HepG2 (cell line): ENCODE data around the gene CTSZ. TPM values are rescaled to one million over a fixed set of nuclear protein-coding genes. Genes with fewer than 3 reads are reported as not detected.

Source experiments
- BCL6 ChIP-seq: IDR thresholded peaks from 2 replicates; pipeline ENCODE4 v1.6.1; 2016; ENCODE audit warnings: missing genetic modification reagents, missing compliant biosample characterization
- CREM ChIP-seq, 2 experiments: sonication (generic) in 1 of 2; formaldehyde crosslinking in 1 of 2; IDR thresholded peaks; 2 replicates each; pipeline versions ENCODE4 v1.4.0 to v1.6.1; 2016 to 2020; ENCODE audit warnings: antibody characterized with exemption in 1 of 2, mild to moderate bottlenecking in 1 of 2, missing genetic modification reagents in 1 of 2
- DR1 ChIP-seq: sonication (generic); formaldehyde crosslinking; IDR thresholded peaks from 2 replicates; pipeline ENCODE4 v1.8.0; 2021; ENCODE audit warnings: mild to moderate bottlenecking, missing genetic modification reagents, inconsistent platforms
- ESRRA ChIP-seq: sonication (generic); formaldehyde crosslinking; IDR thresholded peaks from 2 replicates; pipeline ENCODE4 v1.5.1; 2020; ENCODE audit warnings: mild to moderate bottlenecking, low read depth, missing genetic modification reagents
- FOXA3 ChIP-seq: IDR thresholded peaks from 2 replicates; pipeline ENCODE4 v1.6.1; 2016; ENCODE audit warnings: missing genetic modification reagents, missing compliant biosample characterization
- GATAD2A ChIP-seq: IDR thresholded peaks from 2 replicates; pipeline ENCODE4 v1.6.1; 2016
- ISX ChIP-seq: sonication (generic); formaldehyde crosslinking; conservative IDR thresholded peaks from 2 replicates; pipeline ENCODE4 v1.5.0; 2020; ENCODE audit warnings: missing genetic modification reagents
- KAT2B ChIP-seq: fragments of 150-350 bp; IDR thresholded peaks from 2 replicates; pipeline ENCODE4 v1.6.1; 2014; ENCODE audit warnings: low read depth, low read length, borderline replicate concordance
- MYNN ChIP-seq: sonication (generic); formaldehyde crosslinking; IDR thresholded peaks from 2 replicates; pipeline ENCODE4 v1.4.0; 2020; ENCODE audit warnings: mild to moderate bottlenecking, low read depth, missing genetic modification reagents
- NBN ChIP-seq: fragments of 450-650 bp; conservative IDR thresholded peaks from 2 replicates; pipeline ENCODE4 v1.6.1; 2017
- NFKB2 ChIP-seq: sonication (generic); formaldehyde crosslinking; IDR thresholded peaks from 2 replicates; pipeline ENCODE4 v1.4.0; 2020; ENCODE audit warnings: missing genetic modification reagents, borderline replicate concordance
- NR2C2 ChIP-seq: sonication (generic); formaldehyde crosslinking; IDR thresholded peaks from 2 replicates; pipeline ENCODE4 v1.4.0; 2020; ENCODE audit warnings: missing genetic modification reagents, mild to moderate bottlenecking, moderate library complexity, borderline replicate concordance
- SAFB2 ChIP-seq: sonication (generic); formaldehyde crosslinking; IDR thresholded peaks from 2 replicates; pipeline ENCODE4 v1.5.1; 2020; ENCODE audit warnings: missing genetic modification reagents, low read depth, mild to moderate bottlenecking, borderline replicate concordance
- SP1 ChIP-seq, 2 experiments: fragments of 450-650 bp in 1 of 2; sonication (generic) in 1 of 2; formaldehyde crosslinking in 1 of 2; IDR thresholded peaks; 2 replicates each; pipeline versions ENCODE4 v1.4.0 to v1.6.1; 2016 to 2020; ENCODE audit warnings: missing genetic modification reagents in 1 of 2
- SP2 ChIP-seq: sonication (generic); formaldehyde crosslinking; IDR thresholded peaks from 2 replicates; pipeline ENCODE4 v1.5.1; 2020; ENCODE audit warnings: mild to moderate bottlenecking, missing genetic modification reagents
- SRY ChIP-seq: sonication (generic); formaldehyde crosslinking; IDR thresholded peaks from 2 replicates; pipeline ENCODE4 v1.8.0; 2022; ENCODE audit warnings: mild to moderate bottlenecking, missing genetic modification reagents
- TGIF2 ChIP-seq: IDR thresholded peaks from 2 replicates; pipeline ENCODE4 v1.6.1; 2016; ENCODE audit warnings: control low read depth, missing compliant biosample characterization
- YY1 ChIP-seq: IDR thresholded peaks from 2 replicates; pipeline ENCODE4 v1.6.1; 2011; ENCODE audit warnings: low read length, low read depth, moderate library complexity, mild to moderate bottlenecking; ENCODE audit not compliant: insufficient read depth, insufficient replicate concordance
- ZFP90 ChIP-seq: sonication (generic); formaldehyde crosslinking; IDR thresholded peaks from 2 replicates; pipeline ENCODE4 v1.8.0; 2022; ENCODE audit warnings: missing genetic modification reagents, mild to moderate bottlenecking, inconsistent platforms, borderline replicate concordance
- ZNF230 ChIP-seq: sonication (generic); formaldehyde crosslinking; IDR thresholded peaks from 2 replicates; pipeline ENCODE4 v1.4.0; 2020; ENCODE audit warnings: mild to moderate bottlenecking, missing genetic modification reagents
- ZNF292 ChIP-seq: sonication (generic); formaldehyde crosslinking; IDR thresholded peaks from 2 replicates; pipeline ENCODE4 v1.8.1; 2022; ENCODE audit warnings: mild to moderate bottlenecking, low read depth, missing genetic modification reagents, borderline replicate concordance
- ZNF34 ChIP-seq: sonication (generic); formaldehyde crosslinking; IDR thresholded peaks from 2 replicates; pipeline ENCODE4 v1.4.0; 2020; ENCODE audit warnings: mild to moderate bottlenecking, missing genetic modification reagents, borderline replicate concordance
- ZNF563 ChIP-seq: sonication (generic); formaldehyde crosslinking; IDR thresholded peaks from 2 replicates; pipeline ENCODE4 v1.8.0; 2022; ENCODE audit warnings: mild to moderate bottlenecking, moderate library complexity, missing genetic modification reagents
- polyA plus RNA-seq, 8 experiments: library from polyadenylated mRNA; depleted of rRNA in 3 of 8; stranded (reverse) in 7 of 8; unstranded in 1 of 8; fragments of >200 nt; fragmentation: Illumina TruSeq in 4 of 8; extraction: Trizol in 4 of 8; gene quantifications; 2 replicates each; pipeline versions ENCODE4 v1.2.1 to v1.2.3, GENCODE V29; 2011 to 2016; ENCODE audit warnings: low read depth in 4 of 8, missing spikeins in 1 of 8, mixed read lengths in 1 of 8; ENCODE audit not compliant: insufficient read depth in 1 of 8
- total RNA-seq, 5 experiments: library from RNA; depleted of rRNA; stranded (reverse); fragments of >200 nt; fragmentation: Illumina TruSeq; extraction: Trizol; gene quantifications; 2 replicates each; pipeline ENCODE4 v1.2.3, GENCODE V29; 2016; ENCODE audit warnings: low read depth in 1 of 5
- TF ChIP-seq, protein P1 (sequence below): IDR thresholded peaks from 2 replicates; pipeline ENCODE4 v1.6.1; 2016; ENCODE audit warnings: mild to moderate bottlenecking
- TF ChIP-seq, protein P2 (sequence below): sonication (generic); formaldehyde crosslinking; IDR thresholded peaks from 2 replicates; pipeline ENCODE4 v1.8.0; 2022; ENCODE audit warnings: mild to moderate bottlenecking, missing genetic modification reagents, borderline replicate concordance
- TF ChIP-seq, protein P3 (sequence below): sonication (generic); formaldehyde crosslinking; conservative IDR thresholded peaks from 2 replicates; pipeline ENCODE4 v1.8.0; 2022; ENCODE audit warnings: mild to moderate bottlenecking, moderate library complexity, missing genetic modification reagents

CTSZ gene
- total and polyA plus RNA-seq, 2 of the 13 experiments (the other 11 are each of a cell fraction or from before 2014, with no cell fraction given): 0.33 TPM; not detected in 1

DNA sequence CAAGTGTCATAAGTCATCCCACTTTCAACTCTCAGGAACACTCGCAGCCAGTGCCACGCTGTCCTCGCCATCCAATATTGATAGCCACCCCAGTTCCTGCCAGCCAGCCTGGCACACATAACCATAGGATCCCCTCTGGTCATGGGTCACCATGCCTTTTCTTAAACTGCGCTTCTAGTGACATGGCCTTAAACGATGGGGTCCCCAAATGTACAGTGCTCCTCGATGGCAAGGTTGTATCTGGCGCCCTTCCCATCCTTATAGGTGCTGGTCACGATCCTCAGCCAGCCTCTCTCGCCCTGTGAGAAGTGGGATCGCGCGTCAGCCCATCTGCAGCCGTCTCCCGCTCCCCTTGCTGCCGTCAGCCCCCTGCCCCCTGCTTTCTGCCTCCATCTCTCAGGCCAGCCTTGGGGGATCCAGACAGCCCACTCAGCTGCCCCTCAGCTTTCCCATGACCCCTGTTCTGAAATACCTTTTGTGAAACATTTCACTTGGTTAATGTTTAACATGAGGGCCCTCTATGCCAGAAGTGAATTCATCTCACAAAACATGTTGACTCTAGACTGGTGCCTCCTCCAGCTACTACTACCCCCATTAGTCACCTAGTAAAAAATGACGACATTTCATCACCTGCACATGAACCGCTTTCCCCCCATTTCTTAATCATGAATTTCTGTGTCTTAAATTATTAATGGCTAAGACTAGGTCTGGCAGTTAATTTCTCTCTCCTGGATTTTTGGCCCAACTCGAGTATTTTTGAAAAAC lies 11.4 kb downstream of the CTSZ start (continued):
- TF ChIP-seq CREM (IDR thresholded peaks at IDR 0.05) (peak; percentile 68), CREM (CRISPR knock-in tag; IDR thresholded peaks at IDR 0.05) (no peak), BCL6 (peak; percentile 53), ESRRA (no peak), ZFP90 (CRISPR knock-in tag) (0 out of 2 replicates have a peak, but pooled peaks have one; percentile 55), NBN (no peak), GATAD2A (peak; percentile 81; the same call in 1 of the 2 replicates), YY1 (no peak), ZNF563 (CRISPR knock-in tag) (peak; percentile 12; the same call in 1 of the 2 replicates), ZNF292 (CRISPR knock-in tag) (no peak), SP1 (IDR thresholded peaks at IDR 0.05) (no peak), SP1 (CRISPR knock-in tag; IDR thresholded peaks at IDR 0.05) (no peak), KAT2B (no peak), FOXA3 (CRISPR knock-in tag) (peak; percentile 85), SAFB2 (CRISPR knock-in tag) (no peak; the same call in 1 of the 2 replicates), SP2 (CRISPR knock-in tag) (peak; percentile 26; the same call in 1 of the 2 replicates), NFKB2 (CRISPR knock-in tag) (no peak; the same call in 1 of the 2 replicates), ISX (CRISPR knock-in tag) (no peak), ZNF34 (no peak), MYNN (CRISPR knock-in tag) (no peak), SRY (peak; percentile 44; the same call in 1 of the 2 replicates), DR1 (CRISPR knock-in tag) (no peak), TGIF2 (0 out of 2 replicates have a peak, but pooled peaks have one; percentile 18), ZNF230 (CRISPR knock-in tag) (no peak), NR2C2 (no peak)
- TF ChIP-seq, protein P1, sequence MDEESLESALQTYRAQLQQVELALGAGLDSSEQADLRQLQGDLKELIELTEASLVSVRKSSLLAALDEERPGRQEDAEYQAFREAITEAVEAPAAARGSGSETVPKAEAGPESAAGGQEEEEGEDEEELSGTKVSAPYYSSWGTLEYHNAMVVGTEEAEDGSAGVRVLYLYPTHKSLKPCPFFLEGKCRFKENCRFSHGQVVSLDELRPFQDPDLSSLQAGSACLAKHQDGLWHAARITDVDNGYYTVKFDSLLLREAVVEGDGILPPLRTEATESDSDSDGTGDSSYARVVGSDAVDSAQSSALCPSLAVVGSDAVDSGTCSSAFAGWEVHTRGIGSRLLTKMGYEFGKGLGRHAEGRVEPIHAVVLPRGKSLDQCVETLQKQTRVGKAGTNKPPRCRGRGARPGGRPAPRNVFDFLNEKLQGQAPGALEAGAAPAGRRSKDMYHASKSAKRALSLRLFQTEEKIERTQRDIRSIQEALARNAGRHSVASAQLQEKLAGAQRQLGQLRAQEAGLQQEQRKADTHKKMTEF (CRISPR knock-in tag): peak; percentile 86
- TF ChIP-seq, protein P2, sequence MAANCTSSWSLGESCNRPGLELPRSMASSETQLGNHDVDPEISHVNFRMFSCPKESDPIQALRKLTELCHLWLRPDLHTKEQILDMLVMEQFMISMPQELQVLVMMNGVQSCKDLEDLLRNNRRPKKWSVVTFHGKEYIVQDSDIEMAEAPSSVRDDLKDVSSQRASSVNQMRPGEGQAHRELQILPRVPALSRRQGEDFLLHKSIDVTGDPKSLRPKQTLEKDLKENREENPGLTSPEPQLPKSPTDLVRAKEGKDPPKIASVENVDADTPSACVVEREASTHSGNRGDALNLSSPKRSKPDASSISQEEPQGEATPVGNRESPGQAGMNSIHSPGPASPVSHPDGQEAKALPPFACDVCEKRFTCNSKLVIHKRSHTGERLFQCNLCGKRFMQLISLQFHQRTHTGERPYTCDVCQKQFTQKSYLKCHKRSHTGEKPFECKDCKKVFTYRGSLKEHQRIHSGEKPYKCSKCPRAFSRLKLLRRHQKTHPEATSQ: no peak
- TF ChIP-seq, protein P3, sequence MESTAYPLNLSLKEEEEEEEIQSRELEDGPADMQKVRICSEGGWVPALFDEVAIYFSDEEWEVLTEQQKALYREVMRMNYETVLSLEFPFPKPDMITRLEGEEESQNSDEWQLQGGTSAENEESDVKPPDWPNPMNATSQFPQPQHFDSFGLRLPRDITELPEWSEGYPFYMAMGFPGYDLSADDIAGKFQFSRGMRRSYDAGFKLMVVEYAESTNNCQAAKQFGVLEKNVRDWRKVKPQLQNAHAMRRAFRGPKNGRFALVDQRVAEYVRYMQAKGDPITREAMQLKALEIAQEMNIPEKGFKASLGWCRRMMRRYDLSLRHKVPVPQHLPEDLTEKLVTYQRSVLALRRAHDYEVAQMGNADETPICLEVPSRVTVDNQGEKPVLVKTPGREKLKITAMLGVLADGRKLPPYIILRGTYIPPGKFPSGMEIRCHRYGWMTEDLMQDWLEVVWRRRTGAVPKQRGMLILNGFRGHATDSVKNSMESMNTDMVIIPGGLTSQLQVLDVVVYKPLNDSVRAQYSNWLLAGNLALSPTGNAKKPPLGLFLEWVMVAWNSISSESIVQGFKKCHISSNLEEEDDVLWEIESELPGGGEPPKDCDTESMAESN: no peak
